NCI-H187 treated with DMSO at 0.1 percent for 48 hours (cell line): ENCODE results near the gene MALRD1.

Experiments used
- DNase-seq: peaks from one replicate; lab custom pipeline; 2025; lab: John Stamatoyannopoulos, UW

Gene MALRD1

GRCh38 chr10:19231034-19231433 is 182.4 kb downstream of the MALRD1 start:
- no peak for DNase-seq

GRCh38 chr10:19245889-19246752 is 197.5 kb downstream of the MALRD1 start:
- DNase-seq, result no peak

GRCh38 chr10:19247843-19248242 is 199.2 kb downstream of the MALRD1 start:
- DNase-seq, result no peak

DNA sequence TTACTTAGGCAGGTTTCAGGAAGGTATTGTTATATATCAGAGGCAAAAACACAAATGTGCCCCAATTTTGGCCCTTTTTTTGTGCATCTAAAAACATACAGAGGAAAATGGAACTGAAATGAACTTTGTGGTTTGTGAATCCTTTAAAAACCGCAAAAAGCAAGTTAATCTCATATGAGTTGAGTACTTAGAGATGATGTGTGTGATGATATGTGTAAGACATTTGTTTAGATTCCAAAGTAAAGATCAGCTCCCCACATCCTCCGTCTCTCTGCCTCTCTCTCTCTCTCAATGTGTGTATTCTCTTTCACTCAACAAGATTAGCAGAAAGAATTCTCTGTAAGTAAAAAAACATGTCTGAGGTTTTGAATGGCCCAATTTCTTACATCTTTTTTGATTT is 201.9 kb downstream of the MALRD1 start:
- DNase-seq, result no peak

GRCh38 chr10:19252531-19252930 is 203.9 kb downstream of the MALRD1 start:
- no peak for DNase-seq

DNA sequence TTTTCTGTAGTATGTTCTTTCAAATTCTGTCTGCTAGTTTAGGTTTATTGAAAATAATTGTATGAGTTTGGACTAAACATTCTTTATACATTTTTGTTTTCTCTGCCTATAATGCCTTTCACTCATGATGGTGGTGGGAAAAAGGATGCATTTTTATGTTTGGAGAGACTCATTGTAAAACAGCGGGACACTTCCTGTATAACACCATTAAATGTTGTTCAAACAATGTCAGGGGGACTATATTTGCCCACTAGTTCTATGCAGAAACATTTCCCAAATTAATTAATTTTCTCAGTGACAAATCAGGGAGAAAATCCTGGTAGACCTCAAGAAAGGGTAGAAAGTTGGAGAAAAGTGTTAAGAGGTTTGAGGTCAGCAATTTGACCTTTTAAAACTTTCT is 207.7 kb downstream of the MALRD1 start:
- no peak for DNase-seq

DNA sequence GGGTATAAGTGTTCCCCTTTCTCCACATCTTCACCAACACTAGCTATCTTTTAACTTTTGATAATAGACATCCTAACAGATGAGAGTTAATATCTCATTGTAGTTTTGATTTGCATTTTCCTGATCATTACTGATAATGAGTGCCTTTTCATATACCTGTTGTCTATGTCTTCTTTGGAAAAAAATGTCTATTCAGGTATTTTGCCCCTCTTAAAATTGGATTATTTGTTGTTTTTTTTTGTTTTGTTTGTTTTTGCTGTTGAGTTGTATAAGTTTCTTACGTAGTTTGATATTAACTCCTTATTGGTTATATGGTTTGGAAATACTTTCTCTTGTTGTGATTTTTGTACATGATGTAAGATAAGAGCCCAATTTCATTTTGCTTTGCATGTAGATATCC is 214.7 kb downstream of the MALRD1 start:
- DNase-seq, result no peak

DNA sequence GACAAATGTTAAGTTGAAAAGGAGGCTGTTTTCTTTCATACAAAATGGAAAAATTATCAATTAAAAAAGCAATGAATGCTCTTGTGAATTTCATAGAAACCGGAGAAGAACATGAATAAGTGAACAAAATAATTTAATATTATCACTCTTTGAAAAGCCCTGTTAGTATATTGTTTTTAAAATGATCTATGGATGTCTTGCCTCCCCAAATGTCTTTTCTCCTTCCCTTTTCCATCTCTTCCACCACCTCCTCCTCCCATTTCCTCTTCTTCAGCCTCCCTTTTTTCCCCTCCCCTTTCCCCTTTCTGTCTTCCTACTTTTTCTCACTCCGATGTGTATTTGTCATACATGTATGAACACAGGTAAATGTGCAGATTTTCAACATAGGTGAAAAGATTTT is 234.7 kb downstream of the MALRD1 start:
- no peak for DNase-seq

DNA sequence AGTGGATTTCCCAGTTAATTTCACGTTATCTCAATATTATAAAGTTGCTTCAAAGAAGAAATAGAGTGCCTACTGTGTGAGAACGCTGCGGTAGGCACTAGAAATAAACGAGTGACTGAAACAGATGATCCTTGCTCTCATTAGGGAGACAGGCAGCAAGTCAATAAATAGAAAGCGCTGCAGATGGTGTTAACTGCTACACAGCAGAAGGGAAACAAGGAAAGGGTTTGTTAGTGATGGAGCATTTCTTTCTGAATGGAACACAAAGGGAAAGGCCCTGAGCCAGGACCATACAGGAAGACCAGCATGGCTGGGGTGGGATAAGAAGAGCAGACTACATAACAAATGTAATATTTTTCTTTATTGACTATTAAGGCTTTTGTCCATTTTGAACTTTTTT is 235.2 kb downstream of the MALRD1 start:
- no peak for DNase-seq

DNA sequence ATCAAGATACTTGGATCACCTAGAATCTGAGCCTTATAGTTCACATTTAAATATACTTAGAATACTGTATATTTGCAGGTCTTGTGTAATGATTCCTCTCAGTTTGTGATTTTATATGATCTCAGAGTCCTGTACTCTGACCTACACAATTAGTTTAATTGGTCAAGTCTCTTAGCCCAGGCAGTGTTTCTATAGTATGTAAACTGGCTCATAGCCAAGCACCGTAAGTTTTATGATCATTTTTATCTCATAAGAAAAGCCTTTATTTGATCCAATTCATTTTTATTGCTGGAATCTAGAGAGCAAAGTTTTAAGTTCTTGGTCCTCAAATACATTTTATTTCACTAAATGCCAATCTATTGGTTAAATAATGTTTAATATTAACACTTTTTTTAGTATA is 242.2 kb downstream of the MALRD1 start:
- DNase-seq, result no peak

DNA sequence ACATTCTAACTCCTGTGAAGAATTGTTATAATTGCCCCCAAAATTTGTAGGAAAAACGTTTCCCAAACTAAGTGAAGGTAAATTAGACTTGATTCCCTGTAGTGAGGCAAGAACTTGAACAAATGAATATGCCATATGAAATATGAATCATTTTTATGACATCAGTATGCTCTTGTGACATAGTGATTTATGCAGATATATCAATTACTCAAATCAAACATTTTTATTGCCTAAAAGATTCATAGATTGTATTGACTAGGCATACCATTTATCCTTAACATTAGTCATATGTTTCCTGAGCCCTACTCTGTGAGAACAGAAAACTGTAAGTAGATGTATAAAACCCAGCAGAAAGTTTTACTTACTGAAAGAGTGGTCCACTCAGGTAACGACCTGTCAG is 245.6 kb downstream of the MALRD1 start:
- DNase-seq, result no peak

DNA sequence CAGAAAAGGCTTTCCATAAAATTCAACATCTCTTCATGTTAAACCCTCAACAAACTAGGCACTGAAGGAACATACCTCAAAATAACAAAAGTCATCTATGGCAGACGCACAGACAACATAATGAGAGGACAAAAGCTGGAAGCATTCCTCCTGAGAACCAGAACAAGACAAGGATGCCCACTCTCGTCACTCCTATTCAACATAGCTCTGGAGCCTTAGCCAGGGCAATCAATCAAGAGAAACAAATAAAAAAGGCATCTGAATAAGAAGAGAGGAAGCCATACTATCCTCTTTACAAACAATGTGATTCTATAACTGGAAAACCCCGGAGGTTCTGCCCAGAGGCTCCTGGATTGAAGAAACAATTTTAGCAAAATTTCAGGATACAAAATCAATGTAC is 251.0 kb downstream of the MALRD1 start:
- DNase-seq, result no peak

GRCh38 chr10:19302117-19302516 is 253.5 kb downstream of the MALRD1 start:
- no peak for DNase-seq

DNA sequence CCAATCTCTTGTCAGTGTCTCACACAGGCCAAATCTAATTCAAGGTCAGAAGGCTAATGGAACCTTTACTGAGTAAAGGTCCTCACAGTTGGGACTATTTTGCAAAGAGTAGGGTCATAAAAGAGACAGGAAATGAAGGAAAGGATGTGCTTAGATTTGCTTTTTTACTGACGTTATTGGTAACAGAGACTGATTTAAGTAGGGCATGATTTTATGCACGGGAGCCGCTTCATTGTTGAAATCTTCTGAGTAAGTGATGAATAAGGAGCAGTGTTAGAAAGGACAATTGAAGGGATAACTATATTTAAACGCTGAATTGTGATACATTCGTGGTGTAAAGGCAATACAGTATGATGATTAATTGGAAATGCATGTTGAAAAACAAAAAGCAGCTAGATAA is 261.5 kb downstream of the MALRD1 start:
- no peak for DNase-seq

DNA sequence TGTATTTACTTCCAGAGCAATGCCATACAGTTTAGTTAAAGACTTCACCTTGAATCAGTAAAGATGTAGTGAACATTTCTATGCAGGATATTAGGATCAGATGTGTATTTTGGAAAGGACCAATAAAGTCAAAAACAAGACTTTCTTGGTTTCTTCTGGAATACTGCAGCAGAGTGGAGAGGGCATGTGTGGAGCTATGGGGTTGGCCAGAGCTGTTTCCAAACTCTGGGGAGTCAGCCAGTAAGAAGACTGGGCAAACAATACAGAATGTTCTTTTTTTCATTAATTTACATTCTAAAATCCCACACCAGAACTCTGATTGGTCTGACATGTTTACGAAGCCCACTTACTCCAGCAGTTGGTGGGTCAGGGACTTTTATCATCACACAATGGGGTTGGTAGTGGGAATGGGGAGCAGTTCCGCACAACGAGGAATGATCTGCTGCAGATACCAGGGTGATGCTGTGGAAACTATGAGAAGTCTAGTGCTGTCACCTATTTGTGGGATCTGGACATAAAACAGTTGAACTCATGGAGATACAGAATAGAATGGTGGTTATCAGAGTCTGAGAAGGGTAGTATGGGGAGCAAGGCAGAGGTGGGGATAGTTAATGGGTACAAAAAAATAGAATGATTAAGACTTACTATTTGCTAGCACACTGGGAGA is 267.7 kb downstream of the MALRD1 start:
- no peak for DNase-seq

DNA sequence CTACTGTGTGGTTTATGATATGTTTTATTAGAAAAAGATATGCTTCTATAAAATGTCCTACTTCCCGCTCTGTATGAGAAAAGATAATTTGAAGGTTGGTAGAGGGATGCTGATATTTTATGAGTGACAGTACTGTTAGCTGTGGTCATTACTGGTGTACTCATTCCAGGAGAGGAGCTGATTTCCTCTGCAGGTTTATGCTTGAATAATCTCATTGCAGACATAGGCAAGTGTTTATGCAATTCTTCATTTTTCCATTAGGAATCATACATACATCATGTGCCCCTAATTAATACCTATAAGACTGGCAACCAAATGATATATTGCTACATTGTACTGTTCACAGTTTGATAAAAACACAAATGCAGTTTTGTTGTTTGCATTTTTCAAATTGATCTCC is 269.4 kb downstream of the MALRD1 start:
- no peak for DNase-seq

DNA sequence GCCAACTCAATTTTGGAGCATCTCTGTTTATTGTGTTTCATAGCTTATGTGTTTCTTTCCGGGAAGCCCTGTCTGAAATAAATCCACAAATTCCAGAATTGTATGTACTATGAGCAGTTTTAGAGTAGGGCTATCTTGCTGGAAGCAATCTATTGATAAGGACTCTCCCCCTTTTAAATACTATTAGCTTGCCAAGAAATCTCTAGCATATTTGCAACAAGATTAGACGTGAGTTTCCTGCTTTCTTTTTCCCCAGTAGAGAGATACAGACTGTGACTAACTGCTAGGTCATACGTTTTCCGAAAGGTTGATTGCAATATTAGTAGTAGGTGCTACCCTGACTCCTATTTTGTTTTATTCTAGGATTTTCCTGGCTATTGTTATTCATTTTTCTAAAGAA is 277.0 kb downstream of the MALRD1 start:
- DNase-seq, result no peak

DNA sequence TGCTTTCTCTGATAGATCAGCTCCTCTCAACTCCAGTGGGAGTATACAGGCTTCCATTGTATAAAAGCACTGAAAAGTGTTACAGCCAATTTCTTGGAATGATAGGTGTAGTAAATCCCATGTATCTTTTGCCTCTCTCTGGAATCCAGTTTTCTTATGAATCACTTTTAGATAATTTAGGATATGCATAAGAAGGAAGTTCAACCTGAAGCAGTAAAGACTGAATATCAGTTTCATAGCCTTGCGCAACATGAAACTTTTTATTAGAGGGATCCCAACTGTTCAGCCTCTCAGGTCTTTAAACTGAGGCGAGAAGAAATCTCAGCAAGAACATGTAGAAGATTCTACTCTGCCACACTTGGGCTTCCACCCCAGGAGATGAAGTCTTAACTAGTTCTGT is 280.0 kb downstream of the MALRD1 start:
- no peak for DNase-seq

DNA sequence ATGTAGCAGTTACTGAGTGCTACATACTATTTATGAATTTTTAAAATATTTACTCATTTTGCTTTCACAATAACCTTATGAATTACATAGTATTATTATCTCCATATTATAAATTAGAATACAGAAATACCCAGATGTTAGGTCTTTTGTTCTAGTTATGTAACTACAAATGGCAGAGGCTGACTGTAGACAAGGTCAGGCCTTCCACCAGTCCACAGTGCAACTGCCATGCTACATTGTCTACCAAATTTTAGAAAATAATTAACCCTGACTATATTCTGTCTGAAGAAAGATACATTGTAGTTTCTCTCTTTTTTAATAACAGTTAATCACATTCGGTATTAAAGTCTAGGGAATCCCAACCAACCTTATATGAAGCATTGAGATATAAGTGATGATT is 280.9 kb downstream of the MALRD1 start:
- DNase-seq, result no peak

DNA sequence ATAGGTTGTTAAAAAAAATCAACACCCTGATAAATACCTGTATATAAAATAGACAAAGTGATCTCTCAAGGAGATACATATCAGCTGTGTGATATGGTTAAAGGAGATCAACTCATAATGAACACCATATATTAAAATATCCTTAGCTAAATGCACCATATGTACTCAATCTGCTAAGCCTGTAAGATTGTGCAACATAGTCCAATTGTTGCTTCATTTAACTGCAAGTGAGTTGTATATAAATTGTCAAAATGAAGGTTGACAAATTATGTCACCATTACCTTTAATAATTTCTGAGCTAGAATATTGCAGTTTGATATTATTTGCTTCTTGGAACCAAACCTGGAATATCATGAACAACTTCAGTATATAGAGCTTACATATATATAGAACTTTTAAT is 283.7 kb downstream of the MALRD1 start:
- DNase-seq, result no peak

DNA sequence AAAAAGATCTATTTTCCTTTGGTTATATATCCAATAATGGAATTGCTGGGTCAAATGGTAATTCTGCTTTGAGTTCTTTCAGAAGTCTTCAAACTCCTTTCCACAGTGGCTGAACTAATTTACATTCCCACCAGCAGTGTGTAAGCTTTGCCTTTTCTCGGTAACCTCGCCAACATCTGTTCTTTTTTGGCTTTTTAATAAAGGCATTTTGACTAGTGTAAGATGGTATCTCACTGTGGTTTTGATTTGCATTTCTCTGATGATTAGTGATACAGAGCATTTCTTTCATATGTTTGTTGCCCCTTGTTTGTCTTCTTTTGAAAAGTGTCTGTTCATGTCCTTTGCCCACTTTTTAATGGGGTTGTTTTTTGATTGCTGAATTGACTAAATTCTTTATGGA is 285.0 kb downstream of the MALRD1 start:
- DNase-seq, result no peak

DNA sequence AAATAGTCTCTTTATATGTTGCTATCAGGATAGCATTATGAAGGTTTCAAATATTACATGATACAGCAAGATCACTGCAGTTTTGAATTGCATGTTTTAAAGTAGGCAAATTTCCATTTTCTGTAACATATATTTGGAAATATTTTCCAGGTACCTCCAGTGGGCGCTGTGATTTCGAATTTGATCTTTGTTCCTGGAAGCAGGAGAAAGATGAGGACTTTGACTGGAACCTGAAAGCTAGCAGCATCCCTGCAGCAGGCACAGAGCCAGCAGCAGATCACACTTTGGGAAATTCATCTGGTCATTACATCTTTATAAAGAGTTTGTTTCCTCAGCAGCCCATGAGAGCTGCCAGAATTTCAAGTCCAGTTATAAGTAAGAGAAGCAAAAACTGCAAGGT is 299.0 kb downstream of the MALRD1 start:
- no peak for DNase-seq

DNA sequence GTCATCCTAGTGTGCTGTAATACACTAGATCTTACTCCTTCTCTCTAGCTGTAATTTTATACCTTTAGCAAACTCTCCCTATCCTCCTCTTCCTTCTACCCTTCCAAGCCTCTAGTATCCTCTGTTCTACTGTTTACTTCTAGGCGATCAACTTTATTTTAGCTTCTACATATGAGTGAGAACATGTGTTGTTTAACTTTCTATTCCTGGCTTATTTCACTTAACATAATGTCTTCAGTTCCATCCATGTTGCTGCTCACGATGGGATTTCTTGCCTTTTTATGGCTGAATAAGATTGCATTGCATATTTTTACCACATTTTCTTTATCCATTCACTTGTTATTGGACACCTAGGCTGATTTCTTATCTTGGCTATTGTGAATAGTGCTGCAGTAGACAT is 318.6 kb downstream of the MALRD1 start:
- DNase-seq, result no peak

GRCh38 chr10:19373988-19374387 is 325.4 kb downstream of the MALRD1 start:
- no peak for DNase-seq
